HG02852 (cell line): Measurements from ENCODE around the gene MTCL1.

ENCODE experiments used
- ATAC-seq: cut with Tn5 transposase; IDR thresholded peaks from one replicate; pipeline ENCODE4 v1.9.1; 2021; ENCODE audit warnings: mild to moderate bottlenecking, moderate library complexity; ENCODE audit not compliant: unreplicated experiment

Gene MTCL1

GRCh38 chr18:8709248-8710059 lies 4.1 kb downstream of the MTCL1 start:
- ATAC-seq, result no peak

GRCh38 chr18:8711736-8712135 lies 6.4 kb downstream of the MTCL1 start:
- no peak for ATAC-seq

- ATAC-seq, result no peak
Observed at GRCh38 chr18:8713691-8714090, 8.3 kb downstream of the MTCL1 start.

- ATAC-seq, result no peak
Observed at GRCh38 chr18:8715599-8715998, 10.2 kb downstream of the MTCL1 start.

GRCh38 chr18:8717011-8717770 lies 11.8 kb downstream of the MTCL1 start:
- ATAC-seq, result no peak

GRCh38 chr18:8718401-8718913 lies 13.1 kb downstream of the MTCL1 start:
- no peak for ATAC-seq

GRCh38 chr18:8719192-8719591 lies 13.8 kb downstream of the MTCL1 start:
- ATAC-seq, result no peak

GRCh38 chr18:8720141-8720540 lies 14.8 kb downstream of the MTCL1 start:
- no peak for ATAC-seq

GRCh38 chr18:8721094-8721669 lies 15.8 kb downstream of the MTCL1 start:
- no peak for ATAC-seq

GRCh38 chr18:8721716-8722115 lies 16.4 kb downstream of the MTCL1 start:
- no peak for ATAC-seq

GRCh38 chr18:8722946-8723820 lies 17.8 kb downstream of the MTCL1 start:
- ATAC-seq, result no peak

GRCh38 chr18:8724452-8724851 lies 19.1 kb downstream of the MTCL1 start:
- ATAC-seq, result no peak

- no peak for ATAC-seq
Observed at GRCh38 chr18:8726281-8726680, 20.9 kb downstream of the MTCL1 start.

- no peak for ATAC-seq
Observed at GRCh38 chr18:8726963-8727705, 21.8 kb downstream of the MTCL1 start.

- ATAC-seq, result no peak
Observed at GRCh38 chr18:8730080-8730827, 24.9 kb downstream of the MTCL1 start.

GRCh38 chr18:8732442-8733360 lies 27.3 kb downstream of the MTCL1 start:
- no peak for ATAC-seq

- no peak for ATAC-seq
Observed at GRCh38 chr18:8734496-8734895, 29.1 kb downstream of the MTCL1 start.

GRCh38 chr18:8735274-8735673 lies 29.9 kb downstream of the MTCL1 start:
- no peak for ATAC-seq
